Aorta (tissue), 5 donors: ENCODE results near the gene DDIT3. TPM values are rescaled to one million over a fixed set of nuclear protein-coding genes. Genes with fewer than 3 reads are reported as not detected.

Experiments used
- ATAC-seq: fragments of 200-7000 bp; cut with Tn5 transposase; one replicate; pipeline ENCODE4 v1.9.1; 2022; ENCODE audit warnings: moderate library complexity; ENCODE audit not compliant: low FRiP score
- DNase-seq, 2 donors: peaks; one replicate each; pipeline ENCODE4 v3.0.0-alpha.2; 2020
- H3K27ac ChIP-seq, 2 donors: one replicate each; pipeline ENCODE4 v1.5.1; 2013; ENCODE audit warnings: low read length in 2 of 2, mild to moderate bottlenecking in 2 of 2, moderate library complexity in 2 of 2, control low read depth in 1 of 2, inconsistent platforms in 1 of 2, low read depth in 1 of 2
- H3K27me3 ChIP-seq, 2 donors: one replicate each; pipeline ENCODE4 v1.6.1; 2013; ENCODE audit warnings: control low read depth in 1 of 2, low read length in 1 of 2, mild to moderate bottlenecking in 1 of 2, moderate library complexity in 1 of 2; ENCODE audit not compliant: insufficient read depth in 2 of 2, control insufficient read depth in 1 of 2
- H3K36me3 ChIP-seq, 2 donors: one replicate each; pipeline ENCODE4 v1.6.1; 2013; ENCODE audit warnings: control low read depth in 1 of 2, low read length in 1 of 2, mild to moderate bottlenecking in 1 of 2; ENCODE audit not compliant: insufficient read depth in 2 of 2, control insufficient read depth in 1 of 2
- H3K4me1 ChIP-seq, 2 donors: one replicate each; pipeline ENCODE4 v1.6.1; 2013; ENCODE audit warnings: low read length in 2 of 2, control low read depth in 1 of 2, mild to moderate bottlenecking in 1 of 2, moderate library complexity in 1 of 2; ENCODE audit not compliant: insufficient read depth in 2 of 2, control insufficient read depth in 1 of 2
- H3K4me3 ChIP-seq, 2 donors: one replicate each; pipeline ENCODE4 v1.5.1; 2013; ENCODE audit warnings: low read length in 2 of 2, control low read depth in 1 of 2, mild to moderate bottlenecking in 1 of 2
- H3K9me3 ChIP-seq: one replicate; pipeline ENCODE4 v1.6.1; 2013; ENCODE audit warnings: mild to moderate bottlenecking, low read length; ENCODE audit not compliant: control insufficient read depth
- WGBS, 2 donors: extraction: QIAGEN DNeasy Blood & Tissue Kit; methylation state at CpG; one replicate each; pipeline ENCODE4 v1.1.7; 2013; 5-methylcytosine and 5-hydroxymethylcytosine counted together
- intact Hi-C, 2 donors: fragments of 100-400 bp; cut with DNase I; formaldehyde crosslinking; loops; one replicate each; pipeline versions ENCODE4 v1.14.2 to v1.15.0; 2022
- polyA plus RNA-seq, 2 donors: library from polyadenylated mRNA; stranded (reverse); fragments of 200-250 nt; gene quantifications; one replicate each; pipeline ENCODE4 v1.2.3, GENCODE V29; 2013
- total RNA-seq, 2 donors: library from RNA; stranded (reverse); fragmentation: NEBNext Ultra II Directional; extraction: Animal tissue kit (Norgen Biotek cat#: 25700); gene quantifications; one replicate each; pipeline ENCODE4 v1.2.1, GENCODE V29; 2021
- donor health status: healthy with polysubstance abuse.
- donor health status: Bipolar disorder and iron deficiency.
- donor health status: DM: no; HTN: no; CAD: no.
- donor health status: DM: no; HTN: no; CAD: no.
- donor health status: DM: yes; HTN: yes; CAD: no.

The DDIT3 gene
- total and polyA plus RNA-seq, 4 donors = 24.8 to 49.6 (median 33.9) TPM

DNA sequence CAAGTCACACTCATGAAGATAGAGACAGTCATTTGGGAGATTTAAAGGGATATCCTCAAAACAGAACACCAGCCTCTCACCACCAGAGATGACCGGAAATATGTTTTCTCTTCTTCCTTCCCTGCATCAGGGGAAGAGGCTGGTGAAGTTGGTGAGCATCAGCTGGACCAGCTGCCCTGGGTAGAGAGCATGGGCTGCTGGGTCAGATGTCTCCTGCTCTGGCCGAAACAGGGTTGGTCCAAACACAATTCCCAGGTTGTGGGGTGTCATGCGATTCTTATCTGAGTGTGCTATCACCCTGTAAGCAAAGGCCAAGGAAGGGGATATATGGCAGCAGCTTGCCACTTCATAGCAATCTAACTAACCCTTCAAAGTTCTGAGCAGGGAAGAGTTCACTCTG, 47.9 kb downstream of the DDIT3 start:
- 83% methylated on average over 3 of the region's 3 CpGs for WGBS, 2 donors
- intact Hi-C loops = no loop called here
- no peak overlapping the region for H3K27ac ChIP-seq
- DNase-seq = no peak
- H3K27me3 ChIP-seq = no peaks in the 10 kb centered on the region
- no peaks in the 10 kb centered on the region for H3K36me3 ChIP-seq
- no peak for ATAC-seq
- no peaks in the 10 kb centered on the region for H3K9me3 ChIP-seq
- no peaks in the 10 kb centered on the region for H3K4me1 ChIP-seq
- no peak overlapping the region for H3K4me3 ChIP-seq

GRCh38 chr12:57471661-57472060, 48.7 kb downstream of the DDIT3 start:
- intact Hi-C loops = no loop called here
- no peak overlapping the region for H3K27ac ChIP-seq
- H3K4me1 ChIP-seq = no peaks in the 10 kb centered on the region
- H3K27me3 ChIP-seq = no peaks in the 10 kb centered on the region
- no peak for DNase-seq
- H3K36me3 ChIP-seq = no peaks in the 10 kb centered on the region
- H3K4me3 ChIP-seq = no peak overlapping the region
- WGBS, 2 donors = 93 to 94% methylated on average over 3 of the region's 3 CpGs
- H3K9me3 ChIP-seq = no peaks in the 10 kb centered on the region
- ATAC-seq = no peak

GRCh38 chr12:57470970-57471656, 49.2 kb downstream of the DDIT3 start:
- WGBS, 2 donors = 96 to 97% methylated on average over 4 of the region's 4 CpGs
- H3K27me3 ChIP-seq = no peaks in the 10 kb centered on the region
- intact Hi-C loops = no loop called here

GRCh38 chr12:57470286-57470969, 49.9 kb downstream of the DDIT3 start:
- 93 to 95% methylated on average over 14 of the region's 14 CpGs for WGBS, 2 donors

More at GRCh38 chr12:57470970-57471656, 49.2 kb downstream of the DDIT3 start:
- Histone ChIP-seq H3K9me3 (no peaks in the 10 kb centered on the region), H3K27ac (no peak overlapping the region), H3K4me1 (no peaks in the 10 kb centered on the region), H3K4me3 (no peak overlapping the region), H3K36me3 (no peaks in the 10 kb centered on the region)
- ATAC-seq (no peak), DNase-seq (no peak)

GRCh38 chr12:57469296-57470164, 50.8 kb downstream of the DDIT3 start:
- H3K4me1 ChIP-seq = no peaks in the 10 kb centered on the region
- 92% methylated on average over 10 of the region's 10 CpGs for WGBS, 2 donors
- peak in 1 of 2 donors; percentile 21 for DNase-seq
- H3K27ac ChIP-seq = no peak overlapping the region
- H3K27me3 ChIP-seq = no peaks in the 10 kb centered on the region
- H3K36me3 ChIP-seq = no peaks in the 10 kb centered on the region
- H3K9me3 ChIP-seq = no peaks in the 10 kb centered on the region
- no peak overlapping the region for H3K4me3 ChIP-seq
- intact Hi-C loops = no loop called here
- ATAC-seq = peak; percentile 11

More at GRCh38 chr12:57470286-57470969, 49.9 kb downstream of the DDIT3 start:
- DNase-seq = no peak
- Histone ChIP-seq H3K36me3 (no peaks in the 10 kb centered on the region), H3K27me3 (no peaks in the 10 kb centered on the region), H3K4me3 (no peak overlapping the region), H3K9me3 (no peaks in the 10 kb centered on the region), H3K27ac (no peak overlapping the region), H3K4me1 (no peaks in the 10 kb centered on the region)
- intact Hi-C loops = no loop called here
- ATAC-seq = no peak

DNA sequence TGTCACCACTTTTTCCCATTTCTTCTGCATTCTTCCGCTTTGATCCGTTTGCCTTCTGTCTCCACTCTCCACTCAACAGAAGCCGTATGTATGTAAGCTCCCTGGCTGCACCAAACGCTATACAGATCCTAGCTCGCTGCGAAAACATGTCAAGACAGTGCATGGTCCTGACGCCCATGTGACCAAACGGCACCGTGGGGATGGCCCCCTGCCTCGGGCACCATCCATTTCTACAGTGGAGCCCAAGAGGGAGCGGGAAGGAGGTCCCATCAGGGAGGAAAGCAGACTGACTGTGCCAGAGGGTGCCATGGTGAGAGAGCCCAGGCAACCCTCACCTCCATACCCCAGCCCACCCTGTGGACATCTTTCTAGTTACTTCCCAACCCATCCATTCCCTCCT, 52.4 kb downstream of the DDIT3 start:
- 88 to 89% methylated on average over 11 of the region's 11 CpGs for WGBS, 2 donors
- intact Hi-C loops = no loop called here
- no peak for DNase-seq
- no peak overlapping the region for H3K4me3 ChIP-seq
- no peak overlapping the region for H3K27ac ChIP-seq
- H3K36me3 ChIP-seq = no peaks in the 10 kb centered on the region
- no peak for ATAC-seq
- no peaks in the 10 kb centered on the region for H3K27me3 ChIP-seq
- no peaks in the 10 kb centered on the region for H3K4me1 ChIP-seq
- H3K9me3 ChIP-seq = no peaks in the 10 kb centered on the region

DNA sequence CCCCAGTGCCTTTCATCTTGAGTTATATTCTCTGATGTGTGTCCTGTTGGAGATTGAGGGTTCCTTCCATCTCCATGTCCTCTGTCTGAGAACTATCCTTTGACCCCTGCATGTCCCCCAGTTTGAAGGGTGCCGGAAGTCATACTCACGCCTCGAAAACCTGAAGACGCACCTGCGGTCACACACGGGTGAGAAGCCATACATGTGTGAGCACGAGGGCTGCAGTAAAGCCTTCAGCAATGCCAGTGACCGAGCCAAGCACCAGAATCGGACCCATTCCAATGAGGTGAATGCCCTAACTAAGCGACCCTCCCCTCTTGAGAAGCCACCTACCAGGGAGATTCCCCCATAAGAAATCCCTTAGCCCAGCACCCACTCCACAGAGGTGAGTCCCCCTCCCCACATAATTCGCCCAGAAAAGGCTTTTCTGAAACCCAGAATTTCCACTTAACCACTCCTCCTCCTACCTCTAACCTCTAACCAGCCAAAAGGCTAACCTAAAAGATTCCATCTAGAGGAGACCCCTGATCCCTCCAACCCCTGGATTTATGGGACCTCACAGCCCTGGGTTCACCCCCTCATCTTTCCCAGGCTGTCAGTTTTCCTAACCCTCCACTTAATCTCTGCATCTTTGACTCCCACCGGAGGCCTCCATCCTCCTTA, 53.0 kb downstream of the DDIT3 start:
- Histone ChIP-seq H3K4me3 (no peak overlapping the region), H3K27ac (no peak overlapping the region), H3K9me3 (no peaks in the 10 kb centered on the region), H3K4me1 (no peaks in the 10 kb centered on the region), H3K36me3 (no peaks in the 10 kb centered on the region), H3K27me3 (no peaks in the 10 kb centered on the region)
- 90 to 92% methylated on average over 12 of the region's 12 CpGs for WGBS, 2 donors
- no peak for ATAC-seq
- DNase-seq = no peak
- intact Hi-C loops = no loop called here
